ENCODE results near the gene MLF1. TPM values are rescaled to one million over a fixed set of nuclear protein-coding genes. Genes with fewer than 3 reads are reported as not detected.

The MLF1 gene
- total RNA-seq, 2 experiments from 2014 or later, result 2.4 to 3.3 TPM

DNA sequence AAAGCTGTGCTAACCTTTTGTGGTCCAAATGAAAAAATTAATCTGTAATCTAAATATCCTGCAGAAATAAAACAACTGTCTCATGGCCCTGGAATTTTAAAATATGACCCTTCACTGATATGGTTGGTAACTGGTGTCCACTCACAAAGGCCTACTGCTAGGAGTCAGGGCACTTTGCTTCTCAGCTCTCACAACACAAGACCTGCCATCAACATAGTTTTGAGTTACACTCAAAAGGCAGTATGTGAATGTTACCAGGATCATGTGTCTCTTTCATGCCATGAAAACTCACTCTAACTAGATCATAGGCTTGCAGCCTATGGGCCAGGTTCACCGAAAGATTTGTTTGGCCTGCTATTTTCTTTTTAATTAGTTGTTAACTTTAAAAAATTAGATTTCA is 10.0 kb upstream of the MLF1 start:
- CTCF ChIA-PET, result no interaction called here
- H3K27ac Mint-ChIP-seq, result no peak overlapping the region

DNA sequence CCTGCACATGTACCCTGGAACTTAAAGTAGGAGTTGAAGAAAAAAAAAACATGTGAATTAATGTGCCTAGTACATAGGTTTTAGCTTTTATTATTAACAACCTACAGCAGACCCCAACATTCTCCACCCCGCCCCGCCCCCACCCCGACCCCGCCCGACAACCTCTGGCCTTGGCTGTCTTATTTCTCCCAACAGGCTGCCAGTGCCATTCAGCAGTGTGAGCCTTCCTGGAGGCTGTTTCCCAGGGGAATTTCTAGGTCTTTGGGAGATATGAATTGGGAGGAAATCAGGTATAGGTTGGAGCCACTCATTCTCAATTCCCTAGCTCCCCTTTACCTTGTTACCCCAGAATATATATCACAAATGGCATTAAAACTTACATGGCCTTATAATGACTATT is 8.3 kb upstream of the MLF1 start:
- Mint-ChIP-seq H3K4me1 (no peaks in the 10 kb centered on the region), H3K27me3 (peaks cover 9% of the 10 kb centered on the region), H3K9me3 (ENCODE audit: low read depth) (no peaks in the 10 kb centered on the region), H3K27ac (no peak overlapping the region), H3K36me3 (no peaks in the 10 kb centered on the region), H3K4me3 (no peak overlapping the region)
- ATAC-seq, result no peak
- DNase-seq, result no peak
- CTCF ChIA-PET, result no interaction called here

More for the DNA sequence above, 10.0 kb upstream of the MLF1 start:
- H3K36me3 Mint-ChIP-seq, result no peaks in the 10 kb centered on the region
- ATAC-seq (no peak), DNase-seq (no peak)
- peaks cover 9% of the 10 kb centered on the region for H3K27me3 Mint-ChIP-seq
- H3K4me3 Mint-ChIP-seq, result no peak overlapping the region
- H3K4me1 Mint-ChIP-seq, result no peaks in the 10 kb centered on the region
- no peaks in the 10 kb centered on the region for H3K9me3 Mint-ChIP-seq (ENCODE audit: low read depth)

DNA sequence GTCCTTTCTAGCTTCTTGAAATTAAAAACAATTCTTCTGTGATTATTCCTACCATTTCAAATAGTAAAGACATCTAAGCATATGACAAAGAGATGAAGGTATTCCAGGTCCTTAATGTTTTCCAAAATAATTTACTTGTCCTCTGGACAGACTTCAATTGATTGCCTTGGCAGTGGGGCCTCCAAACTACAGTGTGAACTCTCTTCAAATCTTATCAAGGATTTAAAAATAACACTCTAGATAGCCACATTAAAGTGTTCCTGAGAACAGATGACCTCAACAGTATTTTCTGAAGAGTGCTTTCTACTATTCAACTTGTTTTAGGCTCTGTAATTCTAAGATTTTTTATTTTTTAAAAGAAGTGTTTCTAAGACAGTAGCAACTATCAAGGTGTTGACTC is 7.9 kb upstream of the MLF1 start:
- Mint-ChIP-seq H3K27ac (no peak overlapping the region), H3K4me1 (no peaks in the 10 kb centered on the region), H3K36me3 (no peaks in the 10 kb centered on the region), H3K4me3 (no peak overlapping the region), H3K27me3 (peaks cover 10% of the 10 kb centered on the region), H3K9me3 (ENCODE audit: low read depth) (no peaks in the 10 kb centered on the region)
- DNase-seq, result no peak
- CTCF ChIA-PET, result no interaction called here
- no peak for ATAC-seq

GRCh38 chr3:158565076-158565475 is 5.9 kb upstream of the MLF1 start:
- DNase-seq (no peak), ATAC-seq (no peak)
- no peaks in the 10 kb centered on the region for H3K9me3 Mint-ChIP-seq (ENCODE audit: low read depth)
- H3K36me3 Mint-ChIP-seq, result no peaks in the 10 kb centered on the region
- H3K27ac Mint-ChIP-seq, result no peak overlapping the region
- CTCF ChIA-PET, result no interaction called here
- H3K4me1 Mint-ChIP-seq, result no peaks in the 10 kb centered on the region
- peaks cover 18% of the 10 kb centered on the region for H3K27me3 Mint-ChIP-seq
- no peak overlapping the region for H3K4me3 Mint-ChIP-seq

GRCh38 chr3:158568784-158569183 is 2.2 kb upstream of the MLF1 start:
- DNase-seq (no peak), ATAC-seq (no peak)
- H3K9me3 Mint-ChIP-seq (ENCODE audit: low read depth), result no peaks in the 10 kb centered on the region
- no peak overlapping the region for H3K27ac Mint-ChIP-seq
- H3K4me3 Mint-ChIP-seq, result no peak overlapping the region
- CTCF ChIA-PET, result interaction anchor here (3.6 kb wide), 1 partner anchor 75 kb away, joined by 16 read pairs; the partner anchor contains the start of gene GFM1
- peaks cover 27% of the 10 kb centered on the region for H3K27me3 Mint-ChIP-seq
- H3K36me3 Mint-ChIP-seq, result no peaks in the 10 kb centered on the region
- peaks cover 12% of the 10 kb centered on the region for H3K4me1 Mint-ChIP-seq

DNA sequence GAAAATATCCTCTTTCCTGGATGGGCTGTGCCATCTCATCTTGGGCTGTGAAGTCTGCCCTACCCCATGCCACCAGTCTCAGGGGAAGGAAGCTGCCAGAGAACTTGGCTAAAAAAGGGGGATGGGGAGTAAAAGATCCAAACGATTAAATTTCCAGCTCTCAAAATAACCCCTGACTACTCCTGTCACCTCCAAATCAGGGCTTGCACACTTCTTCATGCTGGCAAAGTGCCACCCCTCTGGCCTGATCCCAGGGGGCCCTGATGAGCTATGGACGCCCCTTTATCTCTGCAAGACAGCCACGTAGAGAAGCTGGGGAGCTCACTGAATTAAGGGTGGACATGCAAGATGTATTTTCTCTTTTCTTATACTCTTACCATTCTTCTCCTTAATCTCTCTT is 1.2 kb upstream of the MLF1 start:
- no peak for ATAC-seq
- no peak overlapping the region for H3K27ac Mint-ChIP-seq
- peaks cover 27% of the 10 kb centered on the region for H3K27me3 Mint-ChIP-seq
- H3K36me3 Mint-ChIP-seq, result no peaks in the 10 kb centered on the region
- no peak overlapping the region for H3K4me3 Mint-ChIP-seq
- CTCF ChIA-PET, result interaction anchor here (3.6 kb wide), 1 partner anchor 74 kb away, joined by 16 read pairs; the partner anchor contains the start of gene GFM1
- no peak for DNase-seq
- H3K9me3 Mint-ChIP-seq (ENCODE audit: low read depth), result no peaks in the 10 kb centered on the region
- peaks cover 12% of the 10 kb centered on the region for H3K4me1 Mint-ChIP-seq

DNA sequence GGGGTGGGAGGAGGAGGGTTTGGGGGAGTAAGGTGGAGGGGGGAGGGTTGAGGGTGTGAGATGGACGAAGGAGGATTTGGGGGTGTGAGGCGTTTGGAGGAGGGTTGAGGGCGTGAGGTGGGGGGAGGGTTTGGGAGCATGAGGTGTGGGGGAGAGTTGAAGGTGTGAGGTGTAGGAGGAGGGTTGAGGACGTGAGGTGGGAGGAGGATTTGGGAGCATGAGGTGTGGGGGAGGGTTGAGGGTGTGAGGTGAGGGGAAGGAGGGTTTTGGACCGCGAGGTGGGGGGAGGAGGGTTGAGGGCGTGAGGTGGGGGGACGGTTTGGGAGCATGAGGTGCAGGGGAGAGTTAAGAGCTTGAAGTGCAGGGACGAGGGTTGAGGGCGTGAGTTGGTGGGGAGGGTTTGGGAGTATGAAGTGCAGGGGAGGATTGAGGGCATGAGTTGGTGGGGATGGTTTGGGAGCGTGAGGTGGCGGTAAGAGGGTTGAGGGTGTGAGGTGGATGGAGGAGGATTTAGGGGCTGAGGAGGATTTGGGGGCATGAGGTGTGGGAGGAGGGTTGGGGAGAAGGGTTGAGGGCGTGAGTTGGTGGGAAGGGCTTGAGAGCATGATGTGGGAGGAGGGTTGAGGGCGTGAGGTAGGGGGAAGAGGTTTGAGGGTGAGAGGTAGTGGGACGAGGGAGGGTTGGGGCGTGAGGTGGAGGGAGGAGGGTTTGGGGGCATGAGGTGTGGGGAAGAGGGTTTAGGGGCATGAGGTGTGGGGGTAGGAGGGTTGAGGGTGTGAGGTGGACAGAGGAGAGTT is 1.2 kb downstream of the MLF1 start:
- Mint-ChIP-seq H3K4me1 (peaks cover 12% of the 10 kb centered on the region), H3K4me3 (no peak overlapping the region), H3K27ac (no peak overlapping the region), H3K9me3 (ENCODE audit: low read depth) (no peaks in the 10 kb centered on the region), H3K27me3 (peaks cover 27% of the 10 kb centered on the region), H3K36me3 (no peaks in the 10 kb centered on the region)
- ATAC-seq (no peak), DNase-seq (no peak)
- CTCF ChIA-PET, result no interaction called here

DNA sequence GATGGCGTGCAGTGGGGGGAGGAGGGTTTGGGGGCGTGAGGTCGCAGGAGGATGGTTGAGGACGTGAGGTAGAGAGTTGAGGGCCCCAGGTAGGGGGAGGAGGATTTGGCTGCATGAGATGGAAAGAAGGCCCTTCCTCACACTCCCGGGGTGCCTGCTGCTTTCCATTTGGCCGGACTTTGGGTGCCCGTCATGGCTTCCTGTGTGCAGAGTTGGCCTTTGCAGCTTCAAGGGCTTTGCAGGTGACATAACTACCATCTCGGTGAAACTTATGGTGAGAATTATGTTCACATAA is 1.7 kb downstream of the MLF1 start:
- Mint-ChIP-seq H3K27ac (no peak overlapping the region), H3K4me1 (peaks cover 12% of the 10 kb centered on the region), H3K36me3 (no peaks in the 10 kb centered on the region), H3K4me3 (no peak overlapping the region), H3K27me3 (peaks cover 27% of the 10 kb centered on the region), H3K9me3 (ENCODE audit: low read depth) (no peaks in the 10 kb centered on the region)
- CTCF ChIA-PET, result no interaction called here
- ATAC-seq (no peak), DNase-seq (no peak)

- Mint-ChIP-seq H3K4me3 (no peak overlapping the region), H3K4me1 (peaks cover 13% of the 10 kb centered on the region), H3K9me3 (ENCODE audit: low read depth) (no peaks in the 10 kb centered on the region), H3K27ac (no peak overlapping the region), H3K36me3 (no peaks in the 10 kb centered on the region), H3K27me3 (peaks cover 26% of the 10 kb centered on the region)
- no peak for ATAC-seq
- CTCF ChIA-PET, result no interaction called here
- no peak for DNase-seq
Measured at GRCh38 chr3:158573714-158574113, 2.7 kb downstream of the MLF1 start.

DNA sequence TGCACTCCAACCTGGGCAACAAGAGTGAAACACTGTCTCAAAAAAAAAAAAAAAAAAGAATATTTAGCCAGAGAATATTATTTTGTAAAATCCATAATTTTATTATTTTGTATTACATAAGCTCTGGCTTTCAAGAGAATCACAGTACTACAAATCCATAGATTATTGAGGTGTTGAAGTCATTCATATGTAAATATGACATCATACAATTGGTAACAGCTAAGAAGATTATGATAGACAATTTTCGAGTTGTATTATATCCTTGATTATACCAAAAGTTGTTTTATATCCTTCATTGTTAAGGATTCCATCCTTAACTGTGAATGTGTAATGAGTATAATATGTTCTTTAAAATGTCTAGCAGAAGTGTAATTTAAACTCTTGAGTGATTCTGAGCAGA is 3.7 kb downstream of the MLF1 start:
- Mint-ChIP-seq H3K36me3 (no peaks in the 10 kb centered on the region), H3K9me3 (ENCODE audit: low read depth) (no peaks in the 10 kb centered on the region), H3K4me3 (no peak overlapping the region), H3K27me3 (peaks cover 20% of the 10 kb centered on the region), H3K4me1 (peaks cover 13% of the 10 kb centered on the region), H3K27ac (no peak overlapping the region)
- ATAC-seq (no peak), DNase-seq (no peak)
- CTCF ChIA-PET, result no interaction called here

DNA sequence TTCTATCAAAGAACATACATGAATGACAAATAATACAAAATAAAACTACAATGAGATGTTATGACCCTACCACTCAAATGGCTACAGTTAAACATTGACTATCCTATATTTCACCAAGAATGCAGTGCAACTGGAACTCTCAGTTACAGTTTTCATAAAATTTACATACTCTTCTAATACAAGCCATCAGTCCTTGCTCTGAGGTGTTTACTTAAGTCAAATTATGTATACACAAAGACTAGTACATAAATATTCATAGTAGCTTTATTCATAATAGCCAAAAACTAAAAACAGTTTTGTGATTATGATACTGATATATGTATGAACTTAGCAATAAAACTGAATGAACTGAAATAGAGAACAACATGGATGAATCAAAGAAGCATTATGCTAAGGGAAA is 19.2 kb downstream of the MLF1 start:
- CTCF ChIA-PET, result interaction anchor here (1.0 kb wide), 1 partner anchor 54 kb away, joined by 3 read pairs; the partner anchor contains the start of gene GFM1

GRCh38 chr3:158600787-158601186 is 29.8 kb downstream of the MLF1 start:
- CTCF ChIA-PET, result no interaction called here
- ATAC-seq (no peak), DNase-seq (no peak)
- H3K9me3 Mint-ChIP-seq (ENCODE audit: low read depth), result no peaks in the 10 kb centered on the region
- peaks cover 6% of the 10 kb centered on the region for H3K4me1 Mint-ChIP-seq
- H3K4me3 Mint-ChIP-seq, result no peak overlapping the region
- no peaks in the 10 kb centered on the region for H3K27me3 Mint-ChIP-seq
- peaks cover 1% of the 10 kb centered on the region for H3K36me3 Mint-ChIP-seq
- no peak overlapping the region for H3K27ac Mint-ChIP-seq

More for the DNA sequence above, 19.2 kb downstream of the MLF1 start:
- Mint-ChIP-seq H3K36me3 (no peaks in the 10 kb centered on the region), H3K4me1 (no peaks in the 10 kb centered on the region), H3K9me3 (ENCODE audit: low read depth) (no peaks in the 10 kb centered on the region), H3K27me3 (peaks cover 3% of the 10 kb centered on the region), H3K4me3 (no peak overlapping the region), H3K27ac (no peak overlapping the region)
- no peak for ATAC-seq
- no peak for DNase-seq

- Mint-ChIP-seq H3K4me1 (peaks cover 6% of the 10 kb centered on the region), H3K4me3 (no peak overlapping the region), H3K27ac (no peak overlapping the region), H3K27me3 (no peaks in the 10 kb centered on the region), H3K36me3 (peaks cover 1% of the 10 kb centered on the region), H3K9me3 (ENCODE audit: low read depth) (no peaks in the 10 kb centered on the region)
- no peak for DNase-seq
- peak; percentile 53 for ATAC-seq
- CTCF ChIA-PET, result no interaction called here
Measured at GRCh38 chr3:158602227-158602626, 31.2 kb downstream of the MLF1 start.

DNA sequence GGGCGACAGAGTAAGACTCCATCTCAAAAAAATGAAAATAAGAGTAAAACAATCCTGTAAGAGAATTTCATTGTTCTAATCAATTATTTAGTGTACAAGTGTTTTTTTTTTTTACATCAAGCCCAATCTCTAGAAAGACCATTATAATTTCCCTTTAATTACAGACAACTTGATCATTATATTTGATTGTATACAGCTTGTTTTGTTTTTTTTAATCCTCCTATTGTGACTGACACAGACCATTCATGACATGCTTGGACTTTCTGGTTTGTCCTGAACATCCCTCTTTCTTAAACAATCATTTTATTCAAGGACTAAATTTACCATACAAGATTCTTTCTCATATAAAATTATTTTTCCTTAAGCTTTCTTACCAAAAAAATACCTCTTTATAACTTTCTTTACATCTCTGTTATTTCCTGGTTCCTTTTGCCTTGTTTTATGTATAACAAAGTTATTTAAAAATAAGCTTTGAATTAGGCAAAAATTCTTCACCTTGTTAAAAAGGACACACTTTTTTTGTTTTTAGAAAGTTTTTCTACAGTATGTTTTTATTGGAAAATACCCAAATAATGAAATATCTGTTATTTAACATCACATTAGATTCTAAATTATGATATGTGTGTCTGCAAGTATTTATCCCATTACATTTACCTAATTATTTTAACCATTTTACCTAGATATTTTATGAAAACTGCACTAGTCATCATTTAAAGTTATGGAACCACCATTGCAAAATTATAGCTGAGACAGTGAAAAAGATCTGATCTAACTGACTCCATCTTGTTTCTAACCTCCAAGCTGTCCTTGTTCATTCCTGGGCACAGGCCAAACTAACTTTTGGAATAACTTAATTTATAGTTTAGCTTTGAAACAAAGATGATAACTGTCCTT is 47.2 kb downstream of the MLF1 start:
- Mint-ChIP-seq H3K4me1 (no peaks in the 10 kb centered on the region), H3K9me3 (ENCODE audit: low read depth) (peaks cover 4% of the 10 kb centered on the region), H3K4me3 (no peak overlapping the region), H3K27ac (no peak overlapping the region), H3K36me3 (peaks cover 2% of the 10 kb centered on the region), H3K27me3 (peaks cover 2% of the 10 kb centered on the region)
- CTCF ChIA-PET, result interaction anchor here (1.2 kb wide), 1 partner anchor 26 kb away, joined by 5 read pairs; the partner anchor contains the start of gene GFM1
- DNase-seq (no peak), ATAC-seq (no peak)
